COLO668 (cell line): ENCODE results near the gene TNK1.
A peak's percentile ranks its signal among the peaks of the same experiment; 100 is the strongest.
"Not testable (repeated sequence)": the region's sequence is repeated elsewhere in the genome, so short reads cannot be mapped to it uniquely, and the experiment has no call there.

Source experiments
- DNase-seq: peaks from one replicate; lab custom pipeline; 2025; ENCODE audit not compliant: unreplicated experiment; lab: John Stamatoyannopoulos, UW

The TNK1 gene

GRCh38 chr17:7355053-7355452, 25.8 kb upstream of the TNK1 start, which contains the start of gene TMEM95:
Gene TMEM95 (plus strand): TSS chr17:7355156. CDS start chr17:7355205, 49 bp downstream.
- peak; percentile 1 for DNase-seq

- no peak for DNase-seq
Observed at GRCh38 chr17:7355573-7355972, 25.3 kb upstream of the TNK1 start.

GRCh38 chr17:7356072-7356549, 24.8 kb upstream of the TNK1 start:
- peak; percentile 68 for DNase-seq

- DNase-seq: no peak
Observed at GRCh38 chr17:7356756-7357155, 24.1 kb upstream of the TNK1 start.

GRCh38 chr17:7357381-7357780, 23.5 kb upstream of the TNK1 start:
- no peak for DNase-seq

- DNase-seq: no peak
Observed at GRCh38 chr17:7361906-7362305, 19.0 kb upstream of the TNK1 start.

GRCh38 chr17:7363311-7363710, 17.6 kb upstream of the TNK1 start:
- DNase-seq: no peak

GRCh38 chr17:7365963-7366362, 14.9 kb upstream of the TNK1 start:
- not testable (repeated sequence) for DNase-seq

GRCh38 chr17:7367083-7367482, 13.8 kb upstream of the TNK1 start:
- DNase-seq: no peak

- DNase-seq: no peak
Observed at GRCh38 chr17:7367918-7368598, 12.8 kb upstream of the TNK1 start.

GRCh38 chr17:7368599-7368994, 12.3 kb upstream of the TNK1 start:
- DNase-seq: not testable (repeated sequence)

GRCh38 chr17:7369825-7370224, 11.1 kb upstream of the TNK1 start:
- no peak for DNase-seq

- no peak for DNase-seq
Observed at GRCh38 chr17:7370853-7371252, 10.0 kb upstream of the TNK1 start.

GRCh38 chr17:7374353-7374752, 6.5 kb upstream of the TNK1 start:
- DNase-seq: no peak

- no peak for DNase-seq
Observed at GRCh38 chr17:7379134-7379533, 1.8 kb upstream of the TNK1 start.

- DNase-seq: no peak
Observed at GRCh38 chr17:7380321-7380720, 568 bp upstream of the TNK1 start.

GRCh38 chr17:7382901-7383300, 2.0 kb downstream of the TNK1 start:
- no peak for DNase-seq

GRCh38 chr17:7383371-7383741, 2.5 kb downstream of the TNK1 start:
- no peak for DNase-seq

GRCh38 chr17:7383742-7384488, 3.0 kb downstream of the TNK1 start:
- DNase-seq: no peak

GRCh38 chr17:7384489-7385081, 3.7 kb downstream of the TNK1 start:
- DNase-seq: no peak

GRCh38 chr17:7388856-7389255, 8.0 kb downstream of the TNK1 start:
- DNase-seq: no peak
